DND-41 (cell line): ENCODE measurements around the gene ACTR2.

Experiments
- ATAC-seq: fragments of 200-7000 bp; cut with Tn5 transposase; 3 replicates; pipeline ENCODE4 v1.9.1; 2021; ENCODE audit warnings: low read depth; ENCODE audit not compliant: insufficient read depth
- DNase-seq: peaks from one replicate; pipeline ENCODE4 v3.0.0-alpha.2; 2020
- H2AFZ ChIP-seq: 2 replicates; pipeline ENCODE4 v1.6.0; 2012; ENCODE audit warnings: low read depth, low read length
- H3K27ac ChIP-seq: 2 replicates; pipeline ENCODE4 v1.5.1; 2012; ENCODE audit warnings: low read length, inconsistent platforms
- H3K27me3 ChIP-seq: fragments of 200-600 bp; sonication (generic); 2 replicates; pipeline ENCODE4 v1.6.0; 2012; ENCODE audit warnings: low read length, mild to moderate bottlenecking, inconsistent platforms; ENCODE audit not compliant: insufficient read depth, poor library complexity
- H3K36me3 ChIP-seq: 2 replicates; pipeline ENCODE4 v1.5.1; 2012; ENCODE audit warnings: low read length, inconsistent platforms; ENCODE audit not compliant: insufficient read depth
- H3K4me1 ChIP-seq: 2 replicates; pipeline ENCODE4 v1.5.1; 2012; ENCODE audit warnings: mild to moderate bottlenecking, low read length; ENCODE audit not compliant: insufficient read depth
- H3K4me2 ChIP-seq: 2 replicates; pipeline ENCODE4 v1.6.0; 2012; ENCODE audit warnings: mild to moderate bottlenecking, moderate library complexity, low read length, inconsistent platforms; ENCODE audit not compliant: insufficient read depth
- H3K4me3 ChIP-seq, 2 experiments: fragments of 200-600 bp in 1 of 2; shearing (Covaris generic) in 1 of 2; 2 replicates each; pipeline ENCODE4 v1.5.1; 2012 to 2016; ENCODE audit warnings: inconsistent platforms in 2 of 2, low read length in 2 of 2, mild to moderate bottlenecking in 2 of 2, low read depth in 1 of 2, moderate library complexity in 1 of 2
- H3K79me2 ChIP-seq: 2 replicates; pipeline ENCODE4 v1.6.0; 2012; ENCODE audit warnings: low read length, inconsistent platforms; ENCODE audit not compliant: insufficient read depth
- H3K9ac ChIP-seq: 2 replicates; pipeline ENCODE4 v1.6.0; 2012; ENCODE audit warnings: low read depth, mild to moderate bottlenecking, inconsistent platforms, low read length, moderate library complexity
- H3K9me3 ChIP-seq: 2 replicates; pipeline ENCODE4 v1.5.1; 2012; ENCODE audit warnings: low read length, moderate library complexity, mild to moderate bottlenecking, inconsistent platforms; ENCODE audit not compliant: insufficient read depth, severe bottlenecking
- H4K20me1 ChIP-seq: 2 replicates; pipeline ENCODE4 v1.6.0; 2012; ENCODE audit warnings: low read length; ENCODE audit not compliant: insufficient read depth
- EZH2 ChIP-seq: IDR thresholded peaks from 3 replicates; pipeline ENCODE4 v1.6.1; 2012; ENCODE audit warnings: borderline replicate concordance, low read depth, mild to moderate bottlenecking, moderate library complexity, low read length, inconsistent platforms; ENCODE audit not compliant: severe bottlenecking
- TF ChIP-seq, protein P1 (sequence below): IDR thresholded peaks from 2 replicates; pipeline ENCODE4 v1.5.1; 2012; ENCODE audit warnings: borderline replicate concordance, low read length, moderate library complexity, mild to moderate bottlenecking; ENCODE audit not compliant: poor library complexity, severe bottlenecking; ENCODE audit errors: extremely low read depth

Gene ACTR2

DNA sequence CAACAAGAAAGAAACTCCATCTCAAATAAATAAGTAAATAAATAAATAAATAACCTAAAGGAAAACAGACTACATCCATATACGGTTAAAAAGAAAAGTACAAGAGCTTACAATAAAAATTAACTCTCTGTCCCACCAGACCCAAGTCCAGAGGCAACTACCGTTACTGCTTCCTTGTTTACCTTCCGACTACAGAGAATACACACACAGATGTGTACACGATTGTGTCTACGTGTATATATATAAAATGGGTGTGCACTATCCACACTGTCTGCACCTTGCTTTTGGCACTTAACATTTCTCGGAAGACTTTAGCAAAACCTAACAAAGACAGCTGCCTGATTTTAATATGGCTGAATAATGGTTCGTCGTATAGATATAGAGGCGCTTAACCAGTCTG lies 69.9 kb downstream of the ACTR2 start:
- H3K9ac ChIP-seq, result no peak overlapping the region
- H3K36me3 ChIP-seq, result no peaks in the 10 kb centered on the region
- no peak overlapping the region for H3K4me3 ChIP-seq
- ATAC-seq (no peak), DNase-seq (no peak)
- peaks cover 38% of the 10 kb centered on the region for H3K4me1 ChIP-seq
- no peak for TF ChIP-seq EZH2
- TF ChIP-seq, protein P1, sequence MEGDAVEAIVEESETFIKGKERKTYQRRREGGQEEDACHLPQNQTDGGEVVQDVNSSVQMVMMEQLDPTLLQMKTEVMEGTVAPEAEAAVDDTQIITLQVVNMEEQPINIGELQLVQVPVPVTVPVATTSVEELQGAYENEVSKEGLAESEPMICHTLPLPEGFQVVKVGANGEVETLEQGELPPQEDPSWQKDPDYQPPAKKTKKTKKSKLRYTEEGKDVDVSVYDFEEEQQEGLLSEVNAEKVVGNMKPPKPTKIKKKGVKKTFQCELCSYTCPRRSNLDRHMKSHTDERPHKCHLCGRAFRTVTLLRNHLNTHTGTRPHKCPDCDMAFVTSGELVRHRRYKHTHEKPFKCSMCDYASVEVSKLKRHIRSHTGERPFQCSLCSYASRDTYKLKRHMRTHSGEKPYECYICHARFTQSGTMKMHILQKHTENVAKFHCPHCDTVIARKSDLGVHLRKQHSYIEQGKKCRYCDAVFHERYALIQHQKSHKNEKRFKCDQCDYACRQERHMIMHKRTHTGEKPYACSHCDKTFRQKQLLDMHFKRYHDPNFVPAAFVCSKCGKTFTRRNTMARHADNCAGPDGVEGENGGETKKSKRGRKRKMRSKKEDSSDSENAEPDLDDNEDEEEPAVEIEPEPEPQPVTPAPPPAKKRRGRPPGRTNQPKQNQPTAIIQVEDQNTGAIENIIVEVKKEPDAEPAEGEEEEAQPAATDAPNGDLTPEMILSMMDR, result no peak
- no peaks in the 10 kb centered on the region for H3K9me3 ChIP-seq
- H2AFZ ChIP-seq, result no peak overlapping the region
- H3K79me2 ChIP-seq, result no peaks in the 10 kb centered on the region
- no peaks in the 10 kb centered on the region for H4K20me1 ChIP-seq
- no peak overlapping the region for H3K4me2 ChIP-seq
- no peak overlapping the region for H3K27ac ChIP-seq
- H3K27me3 ChIP-seq, result no peaks in the 10 kb centered on the region

DNA sequence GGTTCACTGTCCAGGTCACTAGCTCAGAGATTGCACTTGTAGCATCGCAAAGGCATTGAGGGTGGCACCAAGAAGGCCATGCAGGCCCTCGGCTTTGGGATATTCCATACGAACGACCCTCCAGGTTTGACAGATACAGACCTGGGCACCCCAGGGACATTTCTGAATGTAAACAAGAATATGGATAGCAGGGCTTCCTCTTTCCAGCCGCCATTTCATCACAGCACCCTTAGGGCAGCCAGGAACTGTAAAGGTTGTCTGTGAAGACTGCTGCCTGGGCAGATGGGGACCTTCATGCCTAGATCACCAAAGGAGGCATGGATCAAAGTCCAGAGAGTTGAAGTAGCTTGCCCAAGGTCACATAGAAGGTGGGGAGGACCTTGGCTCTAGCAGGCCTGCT lies 70.5 kb downstream of the ACTR2 start:
- Histone ChIP-seq H3K9ac (no peak overlapping the region), H2AFZ (no peak overlapping the region), H3K4me2 (no peak overlapping the region), H3K36me3 (no peaks in the 10 kb centered on the region), H3K79me2 (no peaks in the 10 kb centered on the region), H3K27me3 (no peaks in the 10 kb centered on the region), H3K4me3 (no peak overlapping the region), H3K9me3 (no peaks in the 10 kb centered on the region), H4K20me1 (no peaks in the 10 kb centered on the region), H3K27ac (no peak overlapping the region), H3K4me1 (peaks cover 43% of the 10 kb centered on the region)
- no peak for TF ChIP-seq EZH2
- TF ChIP-seq, protein P1, result no peak
- no peak for DNase-seq
- no peak for ATAC-seq

DNA sequence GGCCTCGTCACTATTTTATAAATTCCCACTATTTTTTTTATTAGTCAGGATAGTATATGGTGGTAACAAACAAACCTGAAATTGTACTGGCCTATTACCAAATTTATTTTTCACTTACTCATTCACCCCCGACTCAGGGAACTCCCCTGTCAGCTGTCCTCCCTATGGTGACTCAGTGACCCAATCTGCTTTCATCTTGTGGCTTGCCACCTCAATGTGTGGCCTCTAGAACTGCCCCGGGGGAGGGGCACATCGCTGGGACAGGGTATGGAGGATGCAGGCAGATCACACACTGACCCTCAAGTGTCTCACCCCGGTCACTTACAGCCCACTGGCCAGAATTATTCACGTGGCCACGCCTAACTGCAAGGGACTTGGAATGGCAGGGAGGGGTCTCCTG lies 71.6 kb downstream of the ACTR2 start:
- Histone ChIP-seq H3K79me2 (no peaks in the 10 kb centered on the region), H3K36me3 (no peaks in the 10 kb centered on the region), H3K27ac (peak overlapping the region; percentile 92), H3K4me1 (peaks cover 50% of the 10 kb centered on the region), H3K4me2 (peak overlapping the region; percentile 65), H3K9me3 (no peaks in the 10 kb centered on the region), H4K20me1 (no peaks in the 10 kb centered on the region), H3K9ac (peak overlapping the region; percentile 55), H3K27me3 (no peaks in the 10 kb centered on the region), H2AFZ (no peak overlapping the region), H3K4me3 (peak overlapping the region in 1 of 2 experiments; percentile 26; a peak in 1 of 4 replicates)
- DNase-seq (no peak), ATAC-seq (no peak)
- TF ChIP-seq, protein P1, result no peak
- TF ChIP-seq EZH2, result no peak
